A673 (cell line): ENCODE measurements around the gene VPS51. TPM values are rescaled to one million over a fixed set of nuclear protein-coding genes. Genes with fewer than 3 reads are reported as not detected.

ENCODE experiments used
- BruUV-seq: library from RNA; stranded (reverse); fragments of 400-500 nt; replicated peaks from 2 replicates; lab custom pipeline; 2021; lab: Mats Ljungman, UMichigan
- CTCF ChIA-PET: fragments of 300-600 bp; sonication (Branson Sonifier 250); formaldehyde crosslinking; loops from one replicate; lab custom pipeline; 2022; ENCODE audit warnings: antibody characterized with exemption; lab: Charles Lee
- POLR2A ChIA-PET: fragments of 300-600 bp; sonication (Branson Sonifier 250); formaldehyde crosslinking; loops from one replicate; lab custom pipeline; 2022; ENCODE audit warnings: antibody characterized with exemption; ENCODE audit not compliant: low non-redundant PET; lab: Charles Lee
- DNase-seq: peaks from one replicate; pipeline ENCODE4 v3.0.0-alpha.2; 2015; ENCODE audit warnings: low spot score
- H3K27ac ChIP-seq: fragments of 200-600 bp; sonication (generic); 2 replicates; pipeline ENCODE4 v1.5.1; 2016; ENCODE audit warnings: mixed run types, low read depth, mild to moderate bottlenecking, mixed read lengths, antibody characterized with exemption, low read length; ENCODE audit not compliant: poor library complexity, severe bottlenecking
- H3K27me3 ChIP-seq: fragments of 200-600 bp; sonication (generic); replicated peaks from 2 replicates; pipeline ENCODE4 v1.6.1; 2017; ENCODE audit warnings: mixed run types, low read depth, mild to moderate bottlenecking, mixed read lengths, antibody characterized with exemption, low read length; ENCODE audit not compliant: insufficient read depth, poor library complexity
- H3K36me3 ChIP-seq: fragments of 200-600 bp; sonication (generic); 2 replicates; pipeline ENCODE4 v1.6.1; 2016; ENCODE audit warnings: mixed run types, mild to moderate bottlenecking, mixed read lengths, antibody characterized with exemption, low read length; ENCODE audit not compliant: insufficient read depth, poor library complexity, severe bottlenecking
- H3K4me1 ChIP-seq: fragments of 200-600 bp; sonication (generic); 2 replicates; pipeline ENCODE4 v1.6.1; 2017; ENCODE audit warnings: mixed run types, mild to moderate bottlenecking, mixed read lengths, antibody characterized with exemption, low read length; ENCODE audit not compliant: insufficient read depth, poor library complexity, severe bottlenecking
- H3K4me3 ChIP-seq: fragments of 200-600 bp; sonication (generic); 2 replicates; pipeline ENCODE4 v1.5.1; 2016; ENCODE audit warnings: low read depth, mixed run types, mild to moderate bottlenecking, mixed read lengths, low read length; ENCODE audit not compliant: poor library complexity, severe bottlenecking
- H3K9me3 ChIP-seq: fragments of 200-600 bp; sonication (generic); 2 replicates; pipeline ENCODE4 v1.6.1; 2016; ENCODE audit warnings: mixed run types, low read depth, mild to moderate bottlenecking, mixed read lengths, antibody characterized with exemption, low read length; ENCODE audit not compliant: poor library complexity, severe bottlenecking
- CTCF ChIP-seq: fragments of 300-800, 200-600 bp; sonication (generic); conservative IDR thresholded peaks from 2 replicates; pipeline ENCODE4 v1.5.1; 2017; ENCODE audit warnings: low read depth, mild to moderate bottlenecking, antibody characterized with exemption, low read length, moderate library complexity, mixed read lengths
- EZH2 ChIP-seq: fragments of 200-600 bp; sonication (generic); IDR thresholded peaks from 2 replicates; pipeline ENCODE4 v1.6.1; 2017; ENCODE audit warnings: borderline replicate concordance, low read depth, mild to moderate bottlenecking, mixed read lengths, antibody characterized with exemption, low read length; ENCODE audit not compliant: poor library complexity, severe bottlenecking
- intact Hi-C: fragments of 100-400 bp; cut with micrococcal nuclease; formaldehyde crosslinking; loops from one replicate; pipeline ENCODE4 v1.10.0; 2022; ENCODE audit not compliant: unreplicated experiment
- total RNA-seq: library from RNA; stranded (reverse); gene quantifications from 2 replicates; pipeline ENCODE4 v1.2.3, GENCODE V29; 2021

The VPS51 gene
- total RNA-seq, 1 experiment from 2014 or later = 125 TPM

GRCh38 chr11:65152122-65152521 is 56.1 kb downstream of the VPS51 start:
- CTCF ChIA-PET = no interaction called here
- no peak overlapping the region for H3K4me3 ChIP-seq
- intact Hi-C loops = no loop called here
- no peaks in the 10 kb centered on the region for H3K36me3 ChIP-seq
- BruUV-seq = no TSS peak
- no peak for DNase-seq
- H3K27me3 ChIP-seq = no peaks in the 10 kb centered on the region
- TF ChIP-seq CTCF (no peak), EZH2 (no peak)
- H3K9me3 ChIP-seq = peaks cover 4% of the 10 kb centered on the region
- no peaks in the 10 kb centered on the region for H3K4me1 ChIP-seq
- H3K27ac ChIP-seq = no peak overlapping the region
- POLR2A ChIA-PET = no interaction called here

GRCh38 chr11:65156256-65156655 is 60.2 kb downstream of the VPS51 start:
- BruUV-seq = no TSS peak
- H3K27me3 ChIP-seq = no peaks in the 10 kb centered on the region
- intact Hi-C loops = no loop called here
- no peaks in the 10 kb centered on the region for H3K9me3 ChIP-seq
- TF ChIP-seq EZH2 = no peak
- TF ChIP-seq CTCF = no peak
- ChIA-PET POLR2A (no interaction called here), CTCF (no interaction called here)
- no peak overlapping the region for H3K27ac ChIP-seq
- no peak for DNase-seq
- H3K36me3 ChIP-seq = no peaks in the 10 kb centered on the region
- no peaks in the 10 kb centered on the region for H3K4me1 ChIP-seq
- no peak overlapping the region for H3K4me3 ChIP-seq

- BruUV-seq = no TSS peak
- TF ChIP-seq EZH2 (no peak), CTCF (no peak)
- no peaks in the 10 kb centered on the region for H3K9me3 ChIP-seq
- H3K4me1 ChIP-seq = no peaks in the 10 kb centered on the region
- no peak overlapping the region for H3K27ac ChIP-seq
- intact Hi-C loops = no loop called here
- H3K36me3 ChIP-seq = no peaks in the 10 kb centered on the region
- CTCF ChIA-PET = interaction anchor here (0.7 kb wide), 1 partner anchor 18 kb away, joined by 4 read pairs; no protein-coding TSS in a partner anchor
- DNase-seq = no peak
- no peaks in the 10 kb centered on the region for H3K27me3 ChIP-seq
- POLR2A ChIA-PET = no interaction called here
- no peak overlapping the region for H3K4me3 ChIP-seq
Observed at GRCh38 chr11:65156926-65157325, 60.9 kb downstream of the VPS51 start.
